Epithelial cell of esophagus (primary cell): Measurements from ENCODE around the gene NRG2.

Experiments used
- DNase-seq: peaks from one replicate; pipeline ENCODE4 v3.0.0; 2010; ENCODE audit warnings: low read depth
- H3K4me3 ChIP-seq: 2 replicates; pipeline ENCODE4 v1.5.1; 2011; ENCODE audit warnings: mild to moderate bottlenecking, low read length, control low read depth
- CTCF ChIP-seq: IDR thresholded peaks from 2 replicates; pipeline ENCODE4 v1.5.1; 2011; ENCODE audit warnings: low read depth, mild to moderate bottlenecking, low read length, control low read depth, inconsistent platforms; ENCODE audit not compliant: insufficient read depth; ENCODE audit errors: missing control alignments

NRG2 gene

DNA sequence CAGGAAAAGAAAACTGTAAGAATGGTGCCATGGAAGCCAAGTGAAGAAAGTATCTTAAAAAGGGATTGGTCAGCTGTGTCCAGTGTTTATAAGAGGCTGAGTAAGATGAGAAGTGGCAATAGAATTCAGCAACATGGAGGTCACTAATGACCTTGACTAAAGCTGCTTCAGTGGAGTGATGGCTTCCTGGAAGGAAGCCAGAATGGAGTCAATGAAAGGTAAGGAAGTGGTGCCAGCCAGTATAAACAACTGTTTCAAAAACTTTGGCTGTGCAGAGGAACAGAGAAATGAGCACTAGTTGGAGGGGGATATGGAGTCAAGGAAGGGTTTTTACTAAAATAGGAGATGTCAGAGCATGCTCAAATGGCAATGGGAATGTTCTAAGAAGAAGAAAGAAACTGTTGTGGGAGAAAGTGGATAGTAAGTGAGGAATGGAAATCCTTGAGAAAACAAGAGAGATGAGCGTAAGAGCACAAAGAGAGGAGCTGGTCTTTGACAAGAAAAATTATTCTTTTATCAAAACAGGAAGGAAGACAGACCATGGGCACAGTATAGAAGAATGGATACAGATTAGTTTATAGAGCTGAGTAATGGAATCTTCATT is 11.1 kb upstream of the NRG2 start:
- no peak for TF ChIP-seq CTCF
- H3K4me3 ChIP-seq: no peak overlapping the region
- no peak for DNase-seq

- no peak for TF ChIP-seq CTCF
- DNase-seq: no peak
Measured at GRCh38 chr5:140051950-140052349, 8.9 kb upstream of the NRG2 start.

GRCh38 chr5:140049713-140050112 is 6.6 kb upstream of the NRG2 start:
- no peak for DNase-seq
- H3K4me3 ChIP-seq: no peak overlapping the region
- no peak for TF ChIP-seq CTCF

More at GRCh38 chr5:140051950-140052349, 8.9 kb upstream of the NRG2 start:
- no peak overlapping the region for H3K4me3 ChIP-seq

DNA sequence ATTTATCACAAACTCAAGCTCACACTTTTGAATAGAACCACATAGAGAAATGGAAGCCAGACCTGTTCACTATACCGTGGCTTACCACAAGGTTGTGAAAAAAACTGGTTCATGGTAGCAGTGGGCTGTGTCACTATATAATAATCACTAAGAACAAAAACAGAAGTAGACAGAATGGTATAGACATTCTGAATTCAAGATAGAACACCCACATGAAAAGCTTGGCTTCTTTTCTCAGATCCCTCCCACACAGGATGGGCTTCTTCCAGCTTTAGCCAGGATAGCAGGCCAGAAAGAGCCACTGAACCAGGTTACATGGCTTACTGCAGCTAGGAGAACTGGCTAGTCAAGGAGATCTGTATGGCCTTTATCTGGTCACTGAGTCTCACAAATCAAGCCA is 6.1 kb upstream of the NRG2 start:
- DNase-seq: no peak
- no peak for TF ChIP-seq CTCF
- no peak overlapping the region for H3K4me3 ChIP-seq

- DNase-seq: no peak
- TF ChIP-seq CTCF: no peak
- H3K4me3 ChIP-seq: no peak overlapping the region
Measured at GRCh38 chr5:140044041-140044440, 942 bp upstream of the NRG2 start.

- peak overlapping the region; percentile 21 for H3K4me3 ChIP-seq
- no peak for TF ChIP-seq CTCF
- no peak for DNase-seq
Measured at GRCh38 chr5:140043508-140043872, 391 bp upstream of the NRG2 start.

- peak overlapping the region; percentile 28 for H3K4me3 ChIP-seq
- no peak for DNase-seq
- no peak for TF ChIP-seq CTCF
Measured at GRCh38 chr5:140042393-140042642, 781 bp downstream of the NRG2 start.
